Measurements from ENCODE around the gene MPC1.
"Not testable (repeated sequence)": the region's sequence is repeated elsewhere in the genome, so short reads cannot be mapped to it uniquely, and the experiment has no call there.

MPC1 gene

GRCh38 chr6:166379800-166380199 lies 2.9 kb downstream of the MPC1 start:
- DNase-seq (ENCODE audit: low spot score) = no peak

- DNase-seq (ENCODE audit: low spot score) = no peak
Observed at GRCh38 chr6:166379103-166379586, 3.6 kb downstream of the MPC1 start.

GRCh38 chr6:166377721-166378120 lies 5.0 kb downstream of the MPC1 start:
- DNase-seq (ENCODE audit: low spot score) = no peak

DNA sequence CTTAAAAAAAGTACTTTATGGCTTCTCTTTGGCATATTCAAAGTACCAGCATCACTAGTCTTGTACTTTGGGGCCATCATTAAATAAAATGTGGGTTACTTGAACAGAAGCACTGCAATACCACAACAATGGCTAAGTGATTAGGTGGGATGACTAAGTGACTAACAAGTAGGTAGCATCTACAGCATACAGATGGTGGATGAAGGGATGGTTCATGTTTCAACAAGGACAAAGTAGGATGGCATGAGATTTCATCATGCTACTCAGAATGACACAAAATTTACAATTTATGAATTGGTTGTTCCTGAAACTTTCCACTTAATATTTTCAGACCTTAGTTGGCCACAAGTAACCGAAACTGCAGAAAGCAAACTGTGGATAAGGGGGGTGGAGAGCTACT lies 7.7 kb downstream of the MPC1 start:
- DNase-seq (ENCODE audit: low spot score) = no peak

DNA sequence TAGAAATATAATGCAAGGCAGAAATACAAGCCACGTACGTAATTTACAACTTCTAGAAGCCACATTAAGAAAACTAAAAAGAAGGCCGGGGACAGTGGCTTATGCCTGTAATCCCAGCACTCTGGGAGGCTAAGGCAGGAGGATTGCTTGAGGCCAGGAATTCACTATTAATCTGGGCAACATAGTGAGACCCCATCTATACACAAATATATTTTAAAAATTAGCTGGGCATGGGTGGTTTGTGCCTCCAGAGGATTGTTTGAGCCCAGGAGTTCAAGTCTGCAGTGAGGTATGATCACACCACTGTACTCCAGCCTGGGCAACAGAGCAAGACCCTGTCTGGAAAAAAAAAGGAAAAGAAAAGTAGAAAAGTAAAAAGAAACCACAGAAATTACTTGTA lies 12.3 kb downstream of the MPC1 start:
- no peak for DNase-seq (ENCODE audit: low spot score)

- DNase-seq (ENCODE audit: low spot score) = no peak
Observed at GRCh38 chr6:166369782-166370181, 13.0 kb downstream of the MPC1 start.

- no peak for DNase-seq (ENCODE audit: low spot score)
Observed at GRCh38 chr6:166366921-166367320, 15.8 kb downstream of the MPC1 start.

GRCh38 chr6:166365806-166366205 lies 16.9 kb downstream of the MPC1 start:
- DNase-seq (ENCODE audit: low spot score) = no peak

GRCh38 chr6:166365221-166365620 lies 17.5 kb downstream of the MPC1 start:
- DNase-seq (ENCODE audit: low spot score) = no peak

DNA sequence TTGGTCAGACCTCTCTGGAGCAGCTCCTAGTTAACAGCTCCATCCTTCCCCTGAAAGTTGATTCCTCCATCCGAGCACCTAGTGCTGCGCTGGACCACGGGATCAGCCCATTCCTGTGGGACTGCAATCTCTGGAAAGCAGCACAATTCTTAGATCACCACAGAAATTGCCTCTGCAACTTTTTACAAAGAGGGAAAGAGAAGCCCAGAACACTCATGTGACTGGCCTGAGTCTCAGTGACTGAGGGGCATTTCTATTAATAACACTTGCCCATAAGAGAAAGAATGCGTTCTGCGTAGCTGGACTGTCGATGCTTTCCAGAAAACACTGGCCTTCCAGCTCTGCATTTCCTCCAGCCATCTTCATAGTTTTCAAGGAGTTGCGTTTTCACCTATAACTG lies 18.3 kb downstream of the MPC1 start:
- DNase-seq (ENCODE audit: low spot score) = no peak

GRCh38 chr6:166362427-166362826 lies 20.3 kb downstream of the MPC1 start:
- DNase-seq (ENCODE audit: low spot score) = not testable (repeated sequence)

DNA sequence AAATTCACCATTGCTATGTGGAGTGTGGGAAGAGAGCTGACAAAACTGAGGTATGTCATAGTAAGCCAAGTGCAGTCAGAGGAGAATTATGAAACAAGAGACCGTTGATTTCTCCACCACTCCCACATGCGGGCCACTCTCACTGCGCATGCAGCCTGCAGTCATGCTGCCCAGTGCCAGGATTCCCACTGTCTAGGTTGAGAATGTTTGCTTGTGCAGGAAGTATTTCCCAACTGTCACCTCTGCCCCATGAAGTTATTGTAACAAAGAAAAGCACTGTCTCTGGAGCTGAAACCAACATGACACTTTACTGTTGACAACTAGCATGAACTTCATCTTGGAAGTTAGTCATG lies 21.7 kb downstream of the MPC1 start:
- no peak for DNase-seq (ENCODE audit: low spot score)

GRCh38 chr6:166360243-166361076 lies 22.3 kb downstream of the MPC1 start:
- DNase-seq (ENCODE audit: low spot score) = no peak

GRCh38 chr6:166355552-166355951 lies 27.2 kb downstream of the MPC1 start:
- DNase-seq (ENCODE audit: low spot score) = no peak

- DNase-seq (ENCODE audit: low spot score) = no peak
Observed at GRCh38 chr6:166354965-166355364, 27.8 kb downstream of the MPC1 start.

- DNase-seq (ENCODE audit: low spot score) = no peak
Observed at GRCh38 chr6:166354143-166354542, 28.6 kb downstream of the MPC1 start.

GRCh38 chr6:166353507-166353906 lies 29.2 kb downstream of the MPC1 start:
- DNase-seq (ENCODE audit: low spot score) = no peak

DNA sequence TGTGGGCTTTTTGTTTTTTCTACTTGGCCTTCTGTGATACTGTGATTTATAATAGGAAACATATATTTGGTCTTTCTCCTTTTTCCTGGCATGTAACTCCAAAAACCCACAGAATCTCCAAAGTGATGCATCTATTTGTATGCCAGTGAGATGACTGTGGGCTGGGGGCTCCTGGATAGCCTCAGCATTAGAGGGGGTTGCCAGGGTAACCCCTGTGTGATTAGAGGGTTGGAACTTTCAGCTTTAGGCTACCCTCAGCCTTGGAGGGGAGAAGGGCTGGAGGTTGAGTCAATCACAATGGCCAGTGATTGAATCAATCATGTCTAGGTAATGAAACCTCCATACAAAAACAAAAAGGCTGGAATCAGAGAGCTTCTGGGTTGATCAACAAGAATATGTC lies 29.8 kb downstream of the MPC1 start:
- DNase-seq (ENCODE audit: low spot score) = no peak

GRCh38 chr6:166351715-166352285 lies 30.9 kb downstream of the MPC1 start:
- no peak for DNase-seq (ENCODE audit: low spot score)

GRCh38 chr6:166348305-166348949 lies 34.3 kb downstream of the MPC1 start:
- no peak for DNase-seq (ENCODE audit: low spot score)

- DNase-seq (ENCODE audit: low spot score) = no peak
Observed at GRCh38 chr6:166346965-166347364, 35.8 kb downstream of the MPC1 start.

DNA sequence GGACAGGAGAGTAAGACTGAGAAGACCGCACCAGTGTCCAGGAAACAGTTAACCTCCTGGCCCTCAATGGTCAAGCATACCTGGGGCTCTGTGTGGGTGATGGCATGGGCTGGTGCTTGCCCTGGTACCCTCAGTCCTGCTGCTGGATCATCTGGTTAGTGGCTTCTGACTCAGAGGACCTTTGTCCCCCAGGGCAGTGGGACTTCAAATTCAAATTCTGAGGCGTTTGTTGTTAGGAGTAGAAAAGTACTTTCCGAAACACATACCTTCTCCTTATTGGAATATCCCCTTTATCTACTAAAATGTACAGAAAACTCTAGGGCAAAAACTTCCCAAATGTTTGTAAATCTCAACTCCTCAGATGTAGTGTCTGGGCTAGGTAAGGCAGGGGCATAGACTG lies 36.3 kb downstream of the MPC1 start:
- no peak for DNase-seq (ENCODE audit: low spot score)

GRCh38 chr6:166345672-166346071 lies 37.1 kb downstream of the MPC1 start:
- not testable (repeated sequence) for DNase-seq (ENCODE audit: low spot score)
